ENCODE data around the gene DHRS4L2.

DNA sequence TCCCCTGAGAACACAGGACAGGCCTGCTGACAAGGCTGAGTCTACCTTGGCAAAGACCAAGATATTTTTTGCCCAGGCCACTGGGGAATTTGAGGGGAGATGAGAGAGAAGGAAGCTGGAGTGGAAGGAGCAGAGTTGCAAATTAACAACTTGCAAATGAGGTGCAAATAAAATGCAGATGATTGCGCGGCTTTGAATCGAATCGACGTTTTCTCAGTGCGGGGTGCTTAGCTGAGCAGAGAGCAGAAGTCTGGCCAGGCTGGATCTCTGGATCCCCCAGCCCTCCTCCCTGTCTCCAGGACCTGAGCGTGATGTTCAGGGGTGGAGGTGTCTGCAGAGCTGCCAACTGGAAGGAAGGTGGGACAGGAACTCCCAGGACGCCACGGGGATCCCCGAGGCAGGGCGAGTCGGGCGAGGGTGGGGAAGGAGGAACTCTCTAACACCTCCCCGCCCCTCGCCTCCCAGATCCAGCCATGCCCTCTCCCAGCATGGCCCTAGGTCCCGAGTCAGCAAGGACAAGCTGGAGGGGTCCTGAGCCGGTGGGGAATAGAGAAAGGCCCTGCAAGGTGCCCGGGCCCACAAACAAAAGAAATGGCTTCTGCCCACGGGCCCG lies 62.6 kb downstream of the DHRS4L2 start:
- TF ChIP-seq, protein P1, sequence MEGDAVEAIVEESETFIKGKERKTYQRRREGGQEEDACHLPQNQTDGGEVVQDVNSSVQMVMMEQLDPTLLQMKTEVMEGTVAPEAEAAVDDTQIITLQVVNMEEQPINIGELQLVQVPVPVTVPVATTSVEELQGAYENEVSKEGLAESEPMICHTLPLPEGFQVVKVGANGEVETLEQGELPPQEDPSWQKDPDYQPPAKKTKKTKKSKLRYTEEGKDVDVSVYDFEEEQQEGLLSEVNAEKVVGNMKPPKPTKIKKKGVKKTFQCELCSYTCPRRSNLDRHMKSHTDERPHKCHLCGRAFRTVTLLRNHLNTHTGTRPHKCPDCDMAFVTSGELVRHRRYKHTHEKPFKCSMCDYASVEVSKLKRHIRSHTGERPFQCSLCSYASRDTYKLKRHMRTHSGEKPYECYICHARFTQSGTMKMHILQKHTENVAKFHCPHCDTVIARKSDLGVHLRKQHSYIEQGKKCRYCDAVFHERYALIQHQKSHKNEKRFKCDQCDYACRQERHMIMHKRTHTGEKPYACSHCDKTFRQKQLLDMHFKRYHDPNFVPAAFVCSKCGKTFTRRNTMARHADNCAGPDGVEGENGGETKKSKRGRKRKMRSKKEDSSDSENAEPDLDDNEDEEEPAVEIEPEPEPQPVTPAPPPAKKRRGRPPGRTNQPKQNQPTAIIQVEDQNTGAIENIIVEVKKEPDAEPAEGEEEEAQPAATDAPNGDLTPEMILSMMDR (IDR thresholded peaks at IDR 0.05; ENCODE audit: insufficient read depth, low read length, poor library complexity, severe bottlenecking) = no peak
- no peak for TF ChIP-seq EZH2phosphoT487 (conservative IDR thresholded peaks at IDR 0.05; ENCODE audit: low read length)

Measured in SU-DHL-6 (cell line).